GM18526 (cell line): Measurements from ENCODE around the gene S100A12.

Experiments
- POLR2A ChIP-seq: IDR thresholded peaks from 3 replicates; pipeline ENCODE4 v1.6.1; 2011; ENCODE audit not compliant: insufficient read length; ENCODE audit errors: extremely low read depth

Gene S100A12

DNA sequence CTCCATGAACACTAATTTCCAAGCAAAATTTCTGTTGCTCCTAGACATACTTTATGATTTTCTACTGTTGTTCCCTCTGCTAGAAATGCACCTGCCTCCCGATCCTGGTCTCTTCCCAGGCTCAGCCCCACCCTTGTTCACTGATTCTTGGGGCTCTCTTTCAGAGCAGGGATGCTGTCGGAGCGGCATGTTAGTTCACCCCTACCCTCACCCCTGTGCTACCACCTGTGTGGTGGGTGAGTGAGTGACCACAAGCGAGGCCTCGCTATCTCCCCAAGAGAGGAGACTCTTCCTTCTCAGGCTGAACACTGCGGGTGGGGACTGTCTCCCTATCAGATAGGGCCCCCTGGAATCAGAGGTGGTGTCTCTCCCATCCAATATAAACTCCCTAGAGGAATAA lies 20.4 kb upstream of the S100A12 start:
- no peak for TF ChIP-seq POLR2A

DNA sequence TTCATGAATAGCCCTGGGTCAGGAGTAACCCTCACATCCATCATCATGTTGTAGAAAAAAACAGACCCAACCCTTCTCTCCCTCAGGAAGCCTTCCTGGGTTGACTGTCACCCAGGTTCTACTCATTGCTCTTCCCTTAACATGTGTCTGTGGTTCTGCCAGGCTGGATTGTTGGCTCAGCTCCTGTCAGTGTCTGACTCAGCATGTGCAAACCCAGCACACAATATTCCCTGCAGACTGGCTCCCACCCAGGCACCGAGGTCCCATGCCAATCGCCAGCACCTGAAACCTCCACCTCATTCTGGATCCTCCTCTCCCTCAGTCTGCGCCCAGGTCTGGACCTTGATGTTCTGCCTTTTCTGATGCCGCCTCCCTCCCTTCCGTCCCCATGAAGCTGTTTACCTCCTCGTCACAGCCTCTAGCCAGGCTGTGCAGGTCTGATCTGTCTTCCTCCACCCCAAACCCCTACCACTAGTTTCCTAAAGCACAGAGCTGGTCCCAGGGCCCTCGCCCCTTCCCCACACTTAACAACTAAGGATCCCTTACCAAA lies 19.8 kb upstream of the S100A12 start:
- no peak for TF ChIP-seq POLR2A

DNA sequence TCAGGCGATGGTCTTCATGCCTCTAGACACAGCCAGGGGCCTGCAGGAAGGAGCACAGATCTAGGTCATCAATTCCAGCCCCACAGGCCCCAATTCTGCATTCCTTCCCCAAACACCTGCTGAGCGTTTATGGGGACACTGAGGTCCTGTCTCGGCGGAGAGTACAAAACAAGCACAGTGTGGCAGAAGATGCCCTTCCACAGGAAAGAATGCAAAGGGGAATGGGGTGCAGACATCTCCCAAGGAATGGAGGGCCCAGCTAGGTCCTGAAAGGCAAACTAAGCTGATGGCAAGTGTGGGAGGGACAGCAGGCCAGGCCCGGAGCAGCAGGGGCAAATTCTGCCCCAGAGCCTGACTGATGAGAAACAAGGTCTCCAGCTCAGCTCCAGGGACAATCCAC lies 19.0 kb upstream of the S100A12 start:
- TF ChIP-seq POLR2A = no peak

DNA sequence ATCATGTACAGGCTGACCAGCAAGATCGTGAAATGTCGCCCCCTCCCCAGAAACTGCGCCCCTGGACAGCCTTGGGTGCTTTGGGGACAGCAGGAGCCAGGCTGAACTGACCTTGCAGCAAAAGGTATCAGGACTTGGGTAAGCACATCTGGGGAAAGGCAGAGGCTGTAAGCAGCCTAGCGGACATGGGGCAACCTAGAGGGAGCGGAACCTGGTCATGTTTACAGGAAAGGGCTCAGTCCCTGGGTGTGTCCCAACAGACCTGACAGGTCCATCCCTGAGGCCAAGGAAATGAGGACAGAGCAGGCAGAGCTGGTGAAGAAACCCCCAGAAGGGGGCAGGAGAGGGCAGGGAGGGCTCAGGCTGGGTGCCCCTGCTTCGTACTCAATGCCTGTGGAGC lies 18.5 kb upstream of the S100A12 start:
- TF ChIP-seq POLR2A = no peak

DNA sequence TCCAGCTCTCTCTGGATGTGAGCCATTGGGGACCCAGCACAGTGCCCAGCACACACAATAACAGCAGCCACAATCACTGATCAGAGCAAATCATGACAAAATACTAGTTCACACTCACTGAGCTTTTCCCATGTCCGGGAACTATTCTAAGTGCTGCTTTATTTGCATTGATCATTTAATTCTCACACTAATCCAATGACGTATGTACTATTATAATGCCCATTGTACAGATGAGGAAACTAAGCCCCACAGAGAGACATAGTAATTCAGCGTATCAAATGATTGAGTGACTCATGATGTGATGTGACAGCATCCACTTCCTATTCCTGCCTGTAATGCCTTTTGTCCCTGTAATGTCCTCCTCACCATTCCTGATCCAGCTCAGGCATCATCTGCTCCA lies 17.4 kb upstream of the S100A12 start:
- no peak for TF ChIP-seq POLR2A

DNA sequence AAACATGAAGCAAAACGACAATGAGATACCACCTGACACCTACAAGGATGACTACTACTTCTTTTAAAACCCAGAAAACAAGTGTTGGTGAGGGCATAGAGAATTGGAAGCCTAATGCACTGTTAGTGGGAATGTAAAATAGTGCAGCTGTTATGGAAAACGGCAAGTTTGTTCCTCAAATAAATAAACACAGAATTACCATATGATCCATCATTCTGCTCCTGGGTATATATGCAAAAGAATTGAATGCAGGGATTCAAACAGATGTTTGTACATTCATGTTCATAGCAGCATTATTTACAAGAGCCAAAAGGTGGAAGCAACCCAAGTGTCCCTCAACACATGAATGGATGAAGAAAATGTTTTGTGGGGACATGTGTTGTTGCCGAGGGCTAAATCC lies 16.8 kb upstream of the S100A12 start:
- TF ChIP-seq POLR2A = no peak

DNA sequence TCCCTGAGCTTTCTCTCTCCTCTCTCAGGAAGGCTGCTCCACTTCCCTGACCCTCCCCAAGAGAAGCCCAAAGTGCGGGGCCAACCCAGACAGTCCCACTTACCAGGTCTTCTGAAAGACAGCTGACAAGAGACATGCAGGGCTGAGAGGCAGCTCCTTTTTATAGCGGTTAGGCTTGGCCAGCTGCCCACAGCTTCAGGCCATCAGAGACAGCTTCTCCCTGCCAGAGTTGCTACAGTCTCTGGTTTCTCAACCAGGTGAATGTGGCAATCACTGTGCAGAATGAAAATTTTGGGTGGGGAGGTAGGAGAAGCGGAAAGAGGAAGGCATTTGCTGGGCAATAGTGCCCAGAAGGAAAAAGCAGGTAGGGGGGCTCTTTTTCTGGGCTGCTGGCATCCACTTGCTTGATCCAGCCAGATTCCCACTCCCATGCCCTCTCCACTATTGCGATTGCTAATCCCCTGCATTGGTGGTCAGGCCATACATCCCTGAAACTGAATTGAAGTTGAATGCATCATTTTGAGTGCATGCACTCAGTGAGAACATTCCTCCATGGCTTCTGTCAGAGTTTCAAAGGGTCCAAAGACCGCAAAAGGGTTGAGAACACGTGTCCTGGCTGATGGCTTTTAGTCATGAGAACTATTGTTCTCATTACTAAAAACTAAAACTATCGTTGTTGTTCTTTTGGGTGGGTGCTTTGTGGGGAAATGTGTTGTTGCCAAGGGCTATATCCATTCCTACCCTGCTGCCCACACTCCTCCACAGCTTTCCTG lies 15.7 kb upstream of the S100A12 start, which contains the start of gene S100A8:
Gene S100A8 (minus strand): TSS at position 136 of the 773 bp plus-strand sequence. CDS start 538 bp downstream, outside the sequence.
- no peak for TF ChIP-seq POLR2A

DNA sequence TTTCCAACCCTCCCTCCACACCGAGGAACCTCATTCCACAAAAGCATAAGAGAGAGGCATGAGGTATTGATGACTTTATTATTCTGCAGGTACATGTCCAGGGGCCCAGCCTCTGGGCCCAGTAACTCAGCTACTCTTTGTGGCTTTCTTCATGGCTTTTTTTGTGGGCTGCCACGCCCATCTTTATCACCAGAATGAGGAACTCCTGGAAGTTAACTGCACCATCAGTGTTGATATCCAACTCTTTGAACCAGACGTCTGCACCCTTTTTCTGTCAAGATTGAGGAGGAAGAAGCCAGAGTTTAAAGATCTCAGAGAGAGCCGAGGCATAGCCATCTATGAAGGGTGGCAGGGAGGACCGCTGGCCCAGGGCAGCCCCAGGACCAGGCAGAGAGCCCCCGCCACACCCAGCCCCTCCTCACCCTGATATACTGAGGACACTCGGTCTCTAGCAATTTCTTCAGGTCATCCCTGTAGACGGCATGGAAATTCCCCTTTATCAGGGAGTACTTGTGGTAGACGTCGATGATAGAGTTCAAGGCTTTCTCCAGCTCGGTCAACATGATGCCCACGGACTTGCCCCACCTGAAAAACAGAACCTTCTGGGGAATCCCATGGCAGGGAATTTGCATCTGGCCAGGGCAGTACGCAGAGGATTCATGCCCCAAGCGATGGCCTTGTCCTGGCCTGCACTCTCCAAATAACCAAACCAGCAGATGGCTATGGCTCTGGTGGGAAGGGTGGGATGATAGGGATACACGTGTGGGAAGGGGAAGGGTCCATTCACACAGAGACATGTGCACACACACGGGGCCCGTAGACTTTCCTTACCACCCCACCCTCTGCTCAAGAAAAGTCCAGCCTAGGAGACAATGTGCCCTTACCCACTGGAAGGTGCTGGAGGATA lies 14.8 kb upstream of the S100A12 start:
- TF ChIP-seq POLR2A = no peak

DNA sequence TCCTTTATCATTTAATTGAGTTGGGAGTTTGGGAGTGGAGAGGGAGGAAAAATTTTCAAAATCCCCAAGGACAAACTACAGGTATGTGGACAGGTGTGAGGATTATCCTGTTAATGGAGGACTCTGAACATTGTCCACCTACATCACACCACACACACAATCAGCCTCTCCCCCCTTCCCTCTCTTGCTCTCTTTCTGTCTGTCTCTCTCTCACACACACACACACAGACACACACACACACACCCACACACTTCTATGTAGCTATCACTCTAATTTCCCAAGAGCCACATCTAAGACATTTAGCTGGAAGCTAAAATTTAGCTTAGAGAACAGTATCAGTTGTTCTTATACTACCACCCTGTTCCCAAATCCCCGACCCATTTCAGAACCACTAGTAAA lies 14.0 kb upstream of the S100A12 start:
- TF ChIP-seq POLR2A = no peak

DNA sequence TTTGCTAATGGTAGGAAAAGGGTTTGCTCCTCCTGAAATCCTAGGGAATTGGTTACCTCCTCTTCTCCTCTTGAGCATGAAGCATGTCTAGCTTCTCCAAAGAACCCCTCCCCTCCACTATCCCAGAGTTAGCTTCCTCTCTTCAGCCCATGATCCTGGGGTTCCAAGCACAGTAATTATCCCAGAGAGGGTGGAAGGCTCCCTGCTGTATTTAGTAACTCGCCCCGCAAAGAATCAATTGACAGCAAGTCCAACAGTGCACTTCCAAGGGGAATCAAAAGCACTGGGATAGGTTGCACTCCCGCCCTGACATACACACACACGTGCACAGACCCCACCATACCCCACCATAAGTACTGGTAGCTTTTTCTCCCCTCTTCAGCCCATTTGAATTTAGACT lies 12.4 kb upstream of the S100A12 start:
- TF ChIP-seq POLR2A = no peak

DNA sequence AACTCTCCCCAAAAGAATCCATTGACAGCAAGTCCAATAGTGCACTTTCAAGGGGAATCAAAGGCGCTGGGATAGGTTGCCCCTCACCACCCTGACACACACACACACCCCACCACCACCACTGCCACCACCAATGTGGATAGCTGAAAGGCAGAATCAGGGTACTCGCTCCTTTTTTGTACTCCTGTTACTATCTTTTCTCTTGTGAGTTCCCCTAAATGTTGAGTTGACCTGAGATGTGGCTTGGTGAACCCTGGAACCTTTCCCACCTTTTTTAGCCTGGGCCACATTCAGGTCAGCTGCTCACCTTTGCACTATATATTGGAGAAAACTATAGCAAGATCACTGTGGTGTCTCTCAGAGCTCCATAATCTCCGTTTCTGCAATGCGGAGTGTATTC lies 11.6 kb upstream of the S100A12 start:
- no peak for TF ChIP-seq POLR2A

DNA sequence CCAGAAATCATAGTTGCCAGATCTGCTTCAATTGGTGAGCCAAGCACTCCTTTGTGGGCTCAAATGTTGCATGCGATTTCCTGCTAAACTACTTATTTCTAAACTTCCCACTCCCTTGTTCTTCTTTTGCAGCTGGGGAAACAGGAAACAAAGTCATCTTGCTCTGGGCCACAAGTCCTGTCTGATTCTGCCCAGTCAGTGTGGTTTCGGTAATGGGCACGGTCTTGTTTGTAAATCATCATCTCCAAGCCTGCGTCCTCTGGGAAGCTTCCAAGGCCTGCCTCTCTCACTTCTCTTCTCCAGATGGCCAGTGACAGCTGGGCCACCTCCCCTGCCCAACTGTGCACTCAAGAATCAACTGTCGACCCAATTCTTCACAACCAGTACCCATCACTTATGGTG lies 11.1 kb upstream of the S100A12 start:
- TF ChIP-seq POLR2A = no peak

DNA sequence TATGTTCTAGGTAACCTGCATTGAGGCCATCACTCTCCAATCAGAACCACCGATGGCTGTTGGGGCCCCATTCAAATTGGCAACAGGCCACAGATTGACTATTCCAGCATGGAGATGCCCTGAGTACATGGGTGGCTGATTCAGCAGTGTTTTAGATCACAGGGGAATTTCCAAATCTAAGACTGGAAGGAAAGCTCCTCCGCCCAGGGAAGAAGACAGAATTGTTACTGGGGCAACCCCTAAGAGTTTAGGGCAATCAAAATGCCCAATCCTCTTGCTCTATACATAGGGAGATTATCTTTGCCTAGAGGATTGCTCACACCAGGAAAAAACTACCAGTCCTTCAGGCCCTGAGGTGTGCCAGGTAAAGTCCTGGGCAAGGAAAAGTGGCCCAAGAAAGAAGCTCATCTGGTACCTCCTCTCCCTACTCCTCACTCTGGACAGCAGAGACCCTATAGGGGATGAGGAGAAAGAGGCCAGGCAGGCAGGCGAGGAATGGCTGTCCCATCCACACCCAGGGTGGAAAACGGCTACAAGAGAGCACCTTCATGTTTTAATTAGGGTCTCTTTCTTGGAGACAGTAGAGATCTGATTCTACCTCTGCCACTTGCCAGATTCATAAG lies 9.6 kb upstream of the S100A12 start:
- TF ChIP-seq POLR2A = no peak

DNA sequence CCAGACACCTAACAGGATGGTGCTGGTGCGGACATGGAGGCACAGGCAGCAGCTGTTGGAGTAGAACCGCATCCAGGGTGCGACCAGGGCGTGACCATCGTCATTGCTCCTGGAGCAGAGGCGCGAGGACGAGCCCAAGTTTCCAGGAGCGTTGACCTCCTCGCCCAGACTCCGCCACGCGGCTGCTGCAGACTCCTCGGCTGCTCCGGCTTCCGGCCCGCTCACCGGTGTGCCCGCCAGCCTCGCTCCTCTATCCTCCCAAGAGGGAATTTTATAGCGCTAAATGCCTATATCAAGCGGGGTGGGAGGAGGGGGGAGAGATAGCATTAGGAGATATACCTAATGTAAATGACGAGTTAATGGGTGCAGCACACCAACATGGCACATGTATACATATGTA lies 5.3 kb upstream of the S100A12 start:
- TF ChIP-seq POLR2A = no peak

DNA sequence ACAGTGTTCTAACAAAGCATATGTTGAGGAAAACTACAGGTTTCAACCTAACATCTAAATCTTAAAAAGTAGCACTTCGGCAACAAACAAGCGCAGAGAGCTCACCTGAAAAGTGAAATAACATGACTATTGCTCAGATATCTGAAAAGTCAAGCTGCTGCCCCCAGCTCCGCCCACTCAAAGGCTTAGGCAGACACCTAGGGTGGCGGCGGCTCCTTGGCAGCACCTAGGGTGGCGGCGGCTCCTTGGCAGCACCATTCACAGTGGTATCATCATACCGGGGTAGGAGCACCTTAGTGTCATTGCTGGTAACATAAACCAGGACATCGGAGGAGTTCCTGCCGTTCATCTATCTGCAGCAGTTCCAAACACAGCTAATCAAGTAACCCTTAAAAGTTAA lies 4.2 kb upstream of the S100A12 start:
- no peak for TF ChIP-seq POLR2A
